ENCODE data around the gene MEOX1. TPM values are rescaled to one million over a fixed set of nuclear protein-coding genes. Genes with fewer than 3 reads are reported as not detected.

MEOX1 gene
- total RNA-seq, 6 experiments from 2014 or later: not detected

DNA sequence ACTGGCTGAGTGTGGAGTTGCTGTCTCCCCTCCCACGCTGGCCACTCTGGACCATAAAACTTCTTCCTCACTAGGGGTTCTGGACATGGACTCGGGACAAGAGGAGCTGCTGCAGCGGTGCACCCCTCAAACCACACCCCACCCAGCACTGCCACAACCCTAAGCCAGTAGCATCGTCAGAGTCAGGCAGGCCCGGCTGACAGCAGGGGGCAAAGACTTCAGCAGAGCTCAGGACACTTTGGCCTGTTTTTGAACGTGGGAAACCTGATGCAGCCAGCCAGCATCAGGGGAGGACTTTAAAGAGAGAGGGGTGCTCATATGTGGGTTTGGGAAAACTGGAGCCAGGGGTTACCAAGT, 9.6 kb downstream of the MEOX1 start:
- Mint-ChIP-seq H3K9me3 (no peaks in the 10 kb centered on the region), H3K27ac (no peak overlapping the region), H3K27me3 (ENCODE audit: insufficient read depth) (peaks cover 10% of the 10 kb centered on the region), H3K36me3 (ENCODE audit: low read depth) (no peaks in the 10 kb centered on the region), H3K4me3 (no peak overlapping the region), H3K4me1 (ENCODE audit: low read depth) (peaks cover 4% of the 10 kb centered on the region; the same call in 1 of the 2 replicates)
- TF ChIP-seq, protein P1, sequence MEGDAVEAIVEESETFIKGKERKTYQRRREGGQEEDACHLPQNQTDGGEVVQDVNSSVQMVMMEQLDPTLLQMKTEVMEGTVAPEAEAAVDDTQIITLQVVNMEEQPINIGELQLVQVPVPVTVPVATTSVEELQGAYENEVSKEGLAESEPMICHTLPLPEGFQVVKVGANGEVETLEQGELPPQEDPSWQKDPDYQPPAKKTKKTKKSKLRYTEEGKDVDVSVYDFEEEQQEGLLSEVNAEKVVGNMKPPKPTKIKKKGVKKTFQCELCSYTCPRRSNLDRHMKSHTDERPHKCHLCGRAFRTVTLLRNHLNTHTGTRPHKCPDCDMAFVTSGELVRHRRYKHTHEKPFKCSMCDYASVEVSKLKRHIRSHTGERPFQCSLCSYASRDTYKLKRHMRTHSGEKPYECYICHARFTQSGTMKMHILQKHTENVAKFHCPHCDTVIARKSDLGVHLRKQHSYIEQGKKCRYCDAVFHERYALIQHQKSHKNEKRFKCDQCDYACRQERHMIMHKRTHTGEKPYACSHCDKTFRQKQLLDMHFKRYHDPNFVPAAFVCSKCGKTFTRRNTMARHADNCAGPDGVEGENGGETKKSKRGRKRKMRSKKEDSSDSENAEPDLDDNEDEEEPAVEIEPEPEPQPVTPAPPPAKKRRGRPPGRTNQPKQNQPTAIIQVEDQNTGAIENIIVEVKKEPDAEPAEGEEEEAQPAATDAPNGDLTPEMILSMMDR (IDR thresholded peaks at IDR 0.05): no peak
- no peak for DNase-seq

- no peak overlapping the region for H3K4me3 Mint-ChIP-seq
- TF ChIP-seq, protein P1 (IDR thresholded peaks at IDR 0.05): no peak
- DNase-seq: no peak
- peaks cover 4% of the 10 kb centered on the region; the same call in 1 of the 2 replicates for H3K4me1 Mint-ChIP-seq (ENCODE audit: low read depth)
- no peaks in the 10 kb centered on the region for H3K9me3 Mint-ChIP-seq
- no peak overlapping the region for H3K27ac Mint-ChIP-seq
- peaks cover 5% of the 10 kb centered on the region for H3K27me3 Mint-ChIP-seq (ENCODE audit: insufficient read depth)
- no peaks in the 10 kb centered on the region for H3K36me3 Mint-ChIP-seq (ENCODE audit: low read depth)
These were observed 11.3 kb downstream of the MEOX1 start for GRCh38 chr17:43650471-43650870.

- Mint-ChIP-seq H3K9me3 (no peaks in the 10 kb centered on the region), H3K36me3 (ENCODE audit: low read depth) (no peaks in the 10 kb centered on the region), H3K27me3 (ENCODE audit: insufficient read depth) (peaks cover 5% of the 10 kb centered on the region), H3K4me1 (ENCODE audit: low read depth) (peaks cover 4% of the 10 kb centered on the region; the same call in 1 of the 2 replicates), H3K4me3 (no peak overlapping the region), H3K27ac (no peak overlapping the region)
- TF ChIP-seq, protein P1 (IDR thresholded peaks at IDR 0.05): no peak
- no peak for DNase-seq
These were observed 12.8 kb downstream of the MEOX1 start for GRCh38 chr17:43648916-43649315.

GRCh38 chr17:43645765-43646481, 15.8 kb downstream of the MEOX1 start:
- no peaks in the 10 kb centered on the region for H3K36me3 Mint-ChIP-seq (ENCODE audit: low read depth)
- peaks cover 10% of the 10 kb centered on the region for H3K27me3 Mint-ChIP-seq (ENCODE audit: insufficient read depth)
- no peaks in the 10 kb centered on the region for H3K9me3 Mint-ChIP-seq
- peaks cover 4% of the 10 kb centered on the region; the same call in 1 of the 2 replicates for H3K4me1 Mint-ChIP-seq (ENCODE audit: low read depth)
- H3K27ac Mint-ChIP-seq: no peak overlapping the region
- peak overlapping the region; percentile 32; the same call in 1 of the 2 replicates for H3K4me3 Mint-ChIP-seq
- TF ChIP-seq, protein P1 (IDR thresholded peaks at IDR 0.05): peak; percentile 51; the same call in 1 of the 2 replicates
- DNase-seq: no peak

DNA sequence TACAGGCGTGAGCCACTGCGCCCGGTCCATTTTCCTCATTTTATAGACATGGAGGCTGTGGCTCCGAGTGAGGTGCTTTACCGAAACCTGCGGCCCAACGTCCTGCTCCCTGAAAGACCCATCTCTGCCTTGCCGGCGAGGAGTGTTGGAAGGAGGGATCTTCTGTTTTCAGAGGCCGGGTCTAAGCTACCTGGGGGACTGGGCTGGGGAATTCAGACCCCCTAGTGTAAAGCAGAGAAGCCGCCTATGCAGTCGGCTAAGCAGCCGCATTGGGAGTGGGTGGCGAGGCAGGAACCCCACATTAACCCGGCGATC, 16.3 kb downstream of the MEOX1 start:
- DNase-seq: no peak
- Mint-ChIP-seq H3K36me3 (ENCODE audit: low read depth) (no peaks in the 10 kb centered on the region), H3K4me1 (ENCODE audit: low read depth) (peaks cover 4% of the 10 kb centered on the region; the same call in 1 of the 2 replicates), H3K27me3 (ENCODE audit: insufficient read depth) (peaks cover 10% of the 10 kb centered on the region), H3K27ac (no peak overlapping the region), H3K9me3 (no peaks in the 10 kb centered on the region), H3K4me3 (no peak overlapping the region)
- TF ChIP-seq, protein P1 (IDR thresholded peaks at IDR 0.05): no peak

Measured in HFFc6 (cell line).